ENCODE measurements around the gene DNMT3L. TPM values are rescaled to one million over a fixed set of nuclear protein-coding genes. Genes with fewer than 3 reads are reported as not detected.
"Not testable (repeated sequence)": the region's sequence is repeated elsewhere in the genome, so short reads cannot be mapped to it uniquely, and the experiment has no call there.

DNMT3L gene
- total RNA-seq, 1 donor from 2014 or later, result not detected

DNA sequence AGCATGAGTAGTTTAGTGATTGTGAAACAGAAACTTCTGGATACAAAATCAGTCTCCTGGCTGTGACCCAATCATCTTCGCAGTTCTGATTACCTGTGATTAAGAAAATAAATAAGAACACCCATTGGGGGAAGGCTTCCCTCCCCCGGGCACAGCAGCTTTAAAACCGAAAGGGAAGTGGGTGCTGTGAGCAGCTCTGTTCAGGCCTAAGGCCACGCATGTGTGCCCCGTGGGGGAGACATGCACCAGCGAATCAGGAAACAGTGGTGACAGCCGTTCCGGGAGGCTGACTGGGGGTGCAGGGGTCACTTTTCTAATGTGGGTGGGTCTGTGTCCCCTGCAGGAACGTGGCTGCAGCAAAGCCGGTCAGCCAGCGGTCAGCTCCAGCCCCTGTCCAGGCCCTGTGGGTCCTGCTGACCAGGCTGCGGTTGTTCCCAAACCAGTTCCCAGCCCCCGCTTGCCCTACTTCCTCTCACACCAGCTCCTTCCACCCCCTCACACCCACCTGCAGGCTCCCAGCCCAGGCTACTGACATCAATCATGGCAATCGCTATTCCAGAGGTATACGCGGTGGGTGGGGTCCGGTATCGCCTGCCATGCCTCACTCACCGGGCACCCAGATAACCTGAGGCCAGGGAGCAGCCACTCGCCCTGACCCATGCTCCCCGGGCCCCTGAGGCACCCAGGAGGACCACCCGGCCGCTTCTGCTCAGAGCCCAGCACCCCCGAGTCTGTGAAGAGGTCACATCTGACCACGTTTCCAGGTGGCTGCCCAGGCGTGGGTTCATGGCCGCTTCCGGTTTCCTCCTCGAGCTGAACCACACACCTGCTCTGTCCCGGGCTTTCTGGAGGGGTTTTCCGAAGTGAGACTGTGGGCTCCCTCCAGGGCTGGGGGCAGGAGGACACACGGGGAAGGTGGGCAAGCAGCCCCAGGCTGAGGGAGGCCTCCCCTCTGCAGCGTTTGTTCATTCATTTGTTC, 54.7 kb downstream of the DNMT3L start:
- not testable (repeated sequence) for H3K27ac Mint-ChIP-seq (ENCODE audit: unreplicated experiment); DNase-seq (ENCODE audit: low read depth); H3K79me2 ChIP-seq (ENCODE audit: insufficient read depth, low read length); H3K9me3 ChIP-seq (ENCODE audit: insufficient read depth, low read depth, low read length); H3K4me1 ChIP-seq (ENCODE audit: insufficient read depth, low read length); H3K4me3 Mint-ChIP-seq (ENCODE audit: unreplicated experiment); H2AFZ ChIP-seq (ENCODE audit: low read depth, low read length); H3K27me3 Mint-ChIP-seq (ENCODE audit: low read depth, unreplicated experiment); H3K27me3 ChIP-seq (ENCODE audit: insufficient read depth, low read length); H3K36me3 ChIP-seq (ENCODE audit: insufficient read depth, low read length); H3K4me3 ChIP-seq (ENCODE audit: insufficient read depth, low read depth, low read length); H3K4me2 ChIP-seq (ENCODE audit: low read length); H4K20me1 ChIP-seq (ENCODE audit: insufficient read depth, low read length); H3K36me3 Mint-ChIP-seq (ENCODE audit: low read depth, unreplicated experiment); H3K27ac ChIP-seq (ENCODE audit: low read depth, low read length); H3K9me3 Mint-ChIP-seq (ENCODE audit: unreplicated experiment); FAIRE-seq; H3K9ac ChIP-seq (ENCODE audit: low read length); H3K4me1 Mint-ChIP-seq (ENCODE audit: low read depth, unreplicated experiment)

DNA sequence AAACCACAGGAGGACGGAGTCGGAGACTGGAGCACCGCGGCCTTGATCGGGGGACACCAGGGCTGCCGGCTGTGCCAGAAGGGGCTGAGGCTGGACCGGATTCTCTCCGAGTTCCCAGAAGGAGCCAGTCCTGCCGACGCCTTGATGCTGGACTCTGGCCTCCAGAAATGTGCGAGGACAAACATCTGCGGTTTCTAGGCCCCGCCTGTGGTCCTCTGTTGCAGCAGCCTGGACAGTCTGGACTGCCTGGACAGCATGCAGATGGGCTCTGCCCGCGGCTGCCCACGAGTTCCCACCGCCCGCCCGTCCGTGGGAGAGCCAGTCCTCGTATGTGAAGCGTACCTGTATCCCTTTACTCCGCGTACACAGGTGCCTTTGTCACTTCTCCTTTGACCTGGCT, 55.5 kb downstream of the DNMT3L start:
- H3K9me3 Mint-ChIP-seq (ENCODE audit: unreplicated experiment); H3K4me3 Mint-ChIP-seq (ENCODE audit: unreplicated experiment); H3K36me3 ChIP-seq (ENCODE audit: insufficient read depth, low read length): not testable (repeated sequence)

DNA sequence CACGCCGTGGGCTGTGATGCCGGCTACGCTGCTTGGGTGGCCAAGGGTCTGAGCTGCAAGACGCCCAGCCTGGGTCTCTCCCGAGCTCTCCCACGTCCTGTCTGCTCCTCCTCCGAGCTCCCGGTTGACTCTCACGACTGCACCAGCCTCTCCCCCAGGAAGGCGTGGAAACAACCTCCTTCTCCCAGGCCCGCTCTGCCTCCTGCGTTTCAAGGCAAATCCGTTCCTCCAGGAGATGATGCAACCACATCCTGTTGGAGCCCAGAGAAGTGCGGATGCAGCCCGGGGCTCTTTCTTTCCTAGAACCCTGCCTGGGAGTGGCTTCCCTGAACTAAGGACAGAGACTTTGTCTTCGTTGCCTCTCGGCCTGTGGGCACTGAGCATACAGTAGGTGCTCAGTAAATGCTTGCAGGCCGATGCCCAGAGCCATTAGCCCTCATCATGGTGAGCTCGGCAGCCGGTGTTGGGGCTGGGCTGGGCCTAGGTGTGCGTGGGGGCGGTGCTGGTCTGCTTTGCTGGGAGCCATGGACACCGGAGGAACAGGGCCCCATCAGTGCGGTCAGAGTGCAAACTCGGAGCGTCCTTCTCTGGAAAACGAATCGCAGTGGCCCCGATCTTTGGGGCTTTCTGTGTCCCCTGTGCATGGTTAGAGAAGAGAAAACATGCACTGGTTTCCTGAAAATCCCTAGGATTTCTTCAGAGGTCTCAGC, 59.0 kb downstream of the DNMT3L start:
- not testable (repeated sequence) for H3K4me2 ChIP-seq (ENCODE audit: low read length); H3K27me3 ChIP-seq (ENCODE audit: insufficient read depth, low read length); H3K79me2 ChIP-seq (ENCODE audit: insufficient read depth, low read length); H3K36me3 ChIP-seq (ENCODE audit: insufficient read depth, low read length); DNase-seq (ENCODE audit: low read depth); H3K36me3 Mint-ChIP-seq (ENCODE audit: low read depth, unreplicated experiment); H3K9me3 Mint-ChIP-seq (ENCODE audit: unreplicated experiment); H3K4me1 ChIP-seq (ENCODE audit: insufficient read depth, low read length); FAIRE-seq; H3K27ac ChIP-seq (ENCODE audit: low read depth, low read length); H2AFZ ChIP-seq (ENCODE audit: low read depth, low read length); H3K27ac Mint-ChIP-seq (ENCODE audit: unreplicated experiment); H3K4me3 Mint-ChIP-seq (ENCODE audit: unreplicated experiment); H3K9ac ChIP-seq (ENCODE audit: low read length); H3K4me1 Mint-ChIP-seq (ENCODE audit: low read depth, unreplicated experiment); H3K27me3 Mint-ChIP-seq (ENCODE audit: low read depth, unreplicated experiment); H3K4me3 ChIP-seq (ENCODE audit: insufficient read depth, low read depth, low read length); H4K20me1 ChIP-seq (ENCODE audit: insufficient read depth, low read length); H3K9me3 ChIP-seq (ENCODE audit: insufficient read depth, low read depth, low read length)

More for the DNA sequence above, 55.5 kb downstream of the DNMT3L start:
- FAIRE-seq; H3K36me3 Mint-ChIP-seq (ENCODE audit: low read depth, unreplicated experiment); DNase-seq (ENCODE audit: low read depth); H4K20me1 ChIP-seq (ENCODE audit: insufficient read depth, low read length); H3K4me1 Mint-ChIP-seq (ENCODE audit: low read depth, unreplicated experiment); H3K9me3 ChIP-seq (ENCODE audit: insufficient read depth, low read depth, low read length); H3K27me3 Mint-ChIP-seq (ENCODE audit: low read depth, unreplicated experiment); H3K79me2 ChIP-seq (ENCODE audit: insufficient read depth, low read length); H3K27ac Mint-ChIP-seq (ENCODE audit: unreplicated experiment); H3K9ac ChIP-seq (ENCODE audit: low read length); H3K4me1 ChIP-seq (ENCODE audit: insufficient read depth, low read length); H3K4me3 ChIP-seq (ENCODE audit: insufficient read depth, low read depth, low read length); H2AFZ ChIP-seq (ENCODE audit: low read depth, low read length); H3K27ac ChIP-seq (ENCODE audit: low read depth, low read length); H3K4me2 ChIP-seq (ENCODE audit: low read length); H3K27me3 ChIP-seq (ENCODE audit: insufficient read depth, low read length): not testable (repeated sequence)

DNA sequence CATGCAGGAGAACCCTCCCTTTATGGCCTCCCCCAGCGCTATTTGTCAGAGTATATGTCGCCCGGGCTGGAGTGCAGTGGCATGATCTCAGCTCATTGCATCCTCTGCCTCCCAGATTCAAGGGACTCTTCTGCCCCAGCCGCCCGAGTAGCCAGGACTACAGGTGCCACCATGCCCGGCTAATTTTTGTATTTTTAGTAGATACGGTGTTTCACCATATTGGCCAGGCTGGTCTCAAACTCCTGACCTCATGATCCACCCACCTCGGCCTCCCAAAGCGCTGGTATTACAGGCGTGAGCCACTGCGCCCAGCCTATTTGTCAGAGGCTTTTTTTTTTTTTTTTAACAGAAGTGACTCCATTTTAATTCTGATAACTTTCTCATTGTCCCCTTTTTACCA, 61.7 kb downstream of the DNMT3L start:
- not testable (repeated sequence) for H3K4me2 ChIP-seq (ENCODE audit: low read length); H3K4me1 ChIP-seq (ENCODE audit: insufficient read depth, low read length); H3K27me3 Mint-ChIP-seq (ENCODE audit: low read depth, unreplicated experiment); H3K27ac Mint-ChIP-seq (ENCODE audit: unreplicated experiment); H3K4me1 Mint-ChIP-seq (ENCODE audit: low read depth, unreplicated experiment); H3K9me3 ChIP-seq (ENCODE audit: insufficient read depth, low read depth, low read length); DNase-seq (ENCODE audit: low read depth); H3K36me3 Mint-ChIP-seq (ENCODE audit: low read depth, unreplicated experiment); H3K27me3 ChIP-seq (ENCODE audit: insufficient read depth, low read length); H2AFZ ChIP-seq (ENCODE audit: low read depth, low read length); H3K9me3 Mint-ChIP-seq (ENCODE audit: unreplicated experiment); H4K20me1 ChIP-seq (ENCODE audit: insufficient read depth, low read length); H3K36me3 ChIP-seq (ENCODE audit: insufficient read depth, low read length); H3K4me3 ChIP-seq (ENCODE audit: insufficient read depth, low read depth, low read length); H3K4me3 Mint-ChIP-seq (ENCODE audit: unreplicated experiment); H3K79me2 ChIP-seq (ENCODE audit: insufficient read depth, low read length); FAIRE-seq; H3K9ac ChIP-seq (ENCODE audit: low read length); H3K27ac ChIP-seq (ENCODE audit: low read depth, low read length)

All from astrocyte (in vitro differentiated cells and primary cell).